ENCODE data around the gene SARS1.

The SARS1 gene

DNA sequence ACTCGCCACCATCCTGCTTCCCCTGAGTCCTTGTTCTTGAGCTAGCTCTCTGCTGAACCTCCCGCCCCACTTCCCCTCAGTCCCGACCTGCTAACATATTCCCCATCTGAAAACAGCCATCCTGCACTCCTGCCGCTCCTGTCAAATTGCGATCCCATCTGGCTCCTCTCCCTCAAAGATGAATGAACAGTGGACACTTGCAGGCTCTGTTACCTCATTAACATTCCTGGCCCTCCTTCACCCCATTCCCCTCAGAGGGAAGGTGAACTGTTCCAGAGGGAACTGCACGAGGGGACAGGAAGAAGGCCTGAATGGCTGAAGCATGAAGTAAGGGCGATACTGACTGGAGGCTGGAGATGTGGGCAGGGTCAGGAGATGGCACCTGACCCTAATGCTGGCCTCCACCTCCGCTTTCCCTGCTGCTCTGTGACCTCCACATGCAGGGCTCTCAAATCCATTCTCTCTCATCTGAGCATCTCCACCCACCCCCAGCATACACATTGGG, 28.2 kb downstream of the SARS1 start:
- CTCF ChIA-PET = no interaction called here
- no peak for DNase-seq (ENCODE audit: low spot score)

DNA sequence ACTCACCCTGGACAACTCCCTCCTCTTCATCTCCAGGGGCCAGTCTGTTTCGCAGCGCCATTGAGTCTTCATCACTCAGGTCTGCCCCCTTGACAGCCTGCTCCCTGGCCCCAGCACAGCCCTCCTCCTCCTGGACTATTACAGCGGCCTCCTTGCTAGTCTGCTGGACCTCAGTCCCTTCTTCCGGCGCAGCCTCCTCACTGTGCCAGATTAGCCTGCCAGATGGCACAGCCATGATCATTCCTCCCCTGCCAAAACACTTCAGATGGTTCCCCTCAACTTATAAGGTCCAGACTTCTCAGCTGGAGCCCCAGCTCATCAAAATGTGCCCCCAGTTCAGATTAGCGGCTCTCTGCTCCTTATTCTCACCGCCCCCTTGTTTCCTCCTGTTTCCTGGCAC, 28.7 kb downstream of the SARS1 start:
- H3K27ac ChIP-seq = peak overlapping the region; percentile 98
- no peak for DNase-seq (ENCODE audit: low spot score)
- ChIA-PET POLR2A (ENCODE audit: low non-redundant PET) (no interaction called here), CTCF (no interaction called here)
- TF ChIP-seq, protein P1, sequence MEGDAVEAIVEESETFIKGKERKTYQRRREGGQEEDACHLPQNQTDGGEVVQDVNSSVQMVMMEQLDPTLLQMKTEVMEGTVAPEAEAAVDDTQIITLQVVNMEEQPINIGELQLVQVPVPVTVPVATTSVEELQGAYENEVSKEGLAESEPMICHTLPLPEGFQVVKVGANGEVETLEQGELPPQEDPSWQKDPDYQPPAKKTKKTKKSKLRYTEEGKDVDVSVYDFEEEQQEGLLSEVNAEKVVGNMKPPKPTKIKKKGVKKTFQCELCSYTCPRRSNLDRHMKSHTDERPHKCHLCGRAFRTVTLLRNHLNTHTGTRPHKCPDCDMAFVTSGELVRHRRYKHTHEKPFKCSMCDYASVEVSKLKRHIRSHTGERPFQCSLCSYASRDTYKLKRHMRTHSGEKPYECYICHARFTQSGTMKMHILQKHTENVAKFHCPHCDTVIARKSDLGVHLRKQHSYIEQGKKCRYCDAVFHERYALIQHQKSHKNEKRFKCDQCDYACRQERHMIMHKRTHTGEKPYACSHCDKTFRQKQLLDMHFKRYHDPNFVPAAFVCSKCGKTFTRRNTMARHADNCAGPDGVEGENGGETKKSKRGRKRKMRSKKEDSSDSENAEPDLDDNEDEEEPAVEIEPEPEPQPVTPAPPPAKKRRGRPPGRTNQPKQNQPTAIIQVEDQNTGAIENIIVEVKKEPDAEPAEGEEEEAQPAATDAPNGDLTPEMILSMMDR (conservative IDR thresholded peaks at IDR 0.05; ENCODE audit: low read depth) = no peak

More for the DNA sequence above, 28.2 kb downstream of the SARS1 start:
- peak overlapping the region; percentile 98 for H3K27ac ChIP-seq
- TF ChIP-seq, protein P1 (conservative IDR thresholded peaks at IDR 0.05; ENCODE audit: low read depth) = no peak
- POLR2A ChIA-PET (ENCODE audit: low non-redundant PET) = no interaction called here

DNA sequence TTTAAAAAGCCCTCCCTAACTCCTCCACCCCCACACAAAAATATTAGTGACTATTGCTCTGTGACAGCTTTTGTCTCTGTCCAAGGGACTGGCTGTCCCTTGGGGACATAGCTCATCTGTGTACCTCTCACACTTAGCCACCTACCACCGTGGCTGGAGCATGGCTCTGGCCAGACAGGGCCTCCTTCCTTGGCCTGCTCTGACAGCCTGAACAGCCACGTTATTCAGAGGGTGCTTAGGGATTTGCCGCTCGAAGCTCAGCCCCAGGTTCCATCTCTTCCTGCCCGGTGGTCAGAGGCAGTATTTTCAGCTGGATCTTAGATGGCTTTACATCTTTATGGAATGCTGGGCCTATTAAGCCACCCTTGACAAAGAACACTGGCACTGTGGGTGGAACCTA, 29.5 kb downstream of the SARS1 start:
- CTCF ChIA-PET = interaction anchor here (0.6 kb wide), 1 partner anchor 20 kb away, joined by 3 read pairs; no protein-coding TSS in a partner anchor
- POLR2A ChIA-PET (ENCODE audit: low non-redundant PET) = interaction anchor here (0.6 kb wide), 1 partner anchor 25 kb away, joined by 9 read pairs; no protein-coding TSS in a partner anchor
- TF ChIP-seq, protein P1 (conservative IDR thresholded peaks at IDR 0.05; ENCODE audit: low read depth) = no peak
- no peak overlapping the region for H3K27ac ChIP-seq
- no peak for DNase-seq (ENCODE audit: low spot score)

DNA sequence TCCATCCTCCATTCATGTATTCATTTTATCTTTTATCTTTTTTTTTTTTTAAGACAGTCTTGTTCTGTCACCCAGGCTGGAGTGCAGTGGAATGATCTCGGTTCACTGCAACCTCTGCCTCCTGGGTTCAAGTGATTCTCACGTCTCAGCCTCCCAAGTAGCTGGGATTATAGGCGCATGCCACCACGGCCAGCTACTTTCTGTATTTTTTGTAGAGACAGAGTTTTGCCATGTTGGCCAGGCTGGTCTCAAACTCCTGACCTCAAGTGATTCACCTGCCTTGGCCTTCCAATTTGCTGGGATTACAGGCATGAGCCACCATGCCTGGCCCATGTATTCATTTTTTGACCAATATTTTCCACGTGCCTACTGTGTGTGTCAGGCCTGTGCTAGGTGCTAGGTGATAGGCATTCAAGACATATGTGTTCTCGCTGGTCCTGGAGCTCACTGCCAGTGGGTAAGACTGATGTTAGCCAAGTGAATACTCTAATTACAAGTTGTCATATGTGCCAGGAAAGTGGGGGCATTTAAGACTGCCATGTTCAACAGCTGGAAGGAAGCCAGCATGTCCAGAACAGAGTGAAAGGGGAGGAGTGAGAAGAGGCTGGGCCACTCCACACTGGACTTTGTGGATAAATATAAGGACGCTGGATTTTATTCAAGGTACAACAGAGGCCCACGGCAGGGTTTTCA, 30.3 kb downstream of the SARS1 start:
- POLR2A ChIA-PET (ENCODE audit: low non-redundant PET) = no interaction called here
- CTCF ChIA-PET = interaction anchor here (0.6 kb wide), 1 partner anchor 21 kb away, joined by 3 read pairs; no protein-coding TSS in a partner anchor
- no peak for DNase-seq (ENCODE audit: low spot score)
- H3K27ac ChIP-seq = no peak overlapping the region
- TF ChIP-seq, protein P1 (conservative IDR thresholded peaks at IDR 0.05; ENCODE audit: low read depth) = no peak

DNA sequence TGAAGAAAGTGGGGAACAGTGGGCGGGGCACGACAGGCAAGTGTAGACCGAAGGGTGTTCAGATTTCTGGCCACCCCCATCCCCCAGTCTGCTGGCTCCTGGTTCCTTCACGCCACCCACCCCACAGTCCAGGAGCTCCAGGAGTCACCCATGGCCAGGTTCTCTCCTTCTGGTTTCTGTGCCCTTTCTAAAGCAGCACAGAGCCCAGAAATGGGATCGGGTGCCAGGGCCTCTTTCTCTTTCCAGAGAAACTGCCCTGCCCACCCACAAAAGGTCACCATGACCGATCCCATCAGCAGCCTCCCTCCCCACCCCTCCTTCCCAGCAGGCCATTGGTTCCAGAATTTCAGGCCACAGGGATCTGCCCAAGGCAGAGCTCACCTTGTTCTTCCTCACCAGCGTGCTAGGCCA, 32.4 kb downstream of the SARS1 start:
- H3K27ac ChIP-seq = no peak overlapping the region
- CTCF ChIA-PET = interaction anchor here (0.7 kb wide), 1 partner anchor 239 kb away, joined by 3 read pairs; no protein-coding TSS in a partner anchor
- DNase-seq (ENCODE audit: low spot score) = no peak
- POLR2A ChIA-PET (ENCODE audit: low non-redundant PET) = interaction anchor here (0.6 to 0.7 kb wide), 2 partner anchors 9 to 159 kb away, joined by 4 to 10 read pairs; no protein-coding TSS in a partner anchor
- TF ChIP-seq, protein P1 (conservative IDR thresholded peaks at IDR 0.05; ENCODE audit: low read depth) = no peak

DNA sequence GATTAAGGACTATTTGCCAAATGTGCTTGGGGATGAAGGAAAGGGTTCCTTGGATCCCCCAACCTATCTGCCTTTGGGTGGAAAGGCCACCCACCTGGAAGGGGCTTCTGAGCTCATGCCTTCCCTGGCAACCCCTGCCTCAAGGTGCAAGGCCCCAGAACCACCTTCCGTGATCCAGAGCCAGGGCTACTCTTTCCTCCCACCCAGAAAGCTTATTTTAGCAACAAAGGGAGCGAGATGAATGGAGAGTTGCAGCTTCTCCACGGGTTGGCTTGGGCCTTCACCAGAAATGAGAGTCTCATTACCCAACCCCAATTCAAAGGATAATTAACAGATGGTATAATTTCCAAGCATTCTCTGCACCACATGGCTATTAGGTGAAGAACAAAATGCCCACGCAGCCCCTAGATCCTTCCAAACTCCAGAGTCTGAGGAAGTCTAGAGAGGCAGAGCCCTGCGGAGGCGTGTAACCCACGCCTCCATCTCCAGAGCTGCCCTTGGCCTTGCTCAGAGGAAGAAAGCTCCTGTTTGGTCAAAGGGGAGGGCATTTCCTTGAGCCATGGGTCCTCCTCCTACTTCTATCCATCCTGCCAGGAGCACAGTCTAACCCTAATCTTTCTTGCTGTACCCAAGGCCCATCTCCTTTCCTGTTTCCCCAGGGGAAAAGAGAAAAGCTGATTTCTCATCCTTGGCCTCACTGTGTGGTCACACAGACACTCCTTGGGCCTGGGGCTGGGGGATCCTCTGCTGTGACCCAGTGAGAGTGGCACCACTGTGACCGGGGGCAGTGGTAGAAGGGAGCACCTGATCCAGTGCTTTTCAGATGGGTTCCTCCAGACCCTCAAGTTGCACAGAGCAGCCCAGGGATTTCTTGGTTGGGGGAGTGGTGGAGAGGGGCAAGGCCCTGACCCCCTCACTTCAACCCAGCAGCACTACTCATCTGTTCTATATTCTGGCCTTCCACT, 34.0 kb downstream of the SARS1 start:
- no peak for DNase-seq (ENCODE audit: low spot score)
- CTCF ChIA-PET = interaction anchor here (0.6 kb wide), 2 partner anchors 29 to 44 kb away, joined by 4 read pairs; no protein-coding TSS in a partner anchor
- POLR2A ChIA-PET (ENCODE audit: low non-redundant PET) = no interaction called here
- TF ChIP-seq, protein P1 (conservative IDR thresholded peaks at IDR 0.05; ENCODE audit: low read depth) = no peak
- H3K27ac ChIP-seq = no peak overlapping the region

Data from RWPE1 (cell line).